GM23248 (cell line): Measurements from ENCODE around the gene KDM7A. TPM values are rescaled to one million over a fixed set of nuclear protein-coding genes. Genes with fewer than 3 reads are reported as not detected.

ENCODE experiments used
- DNase-seq: peaks from one replicate; pipeline ENCODE4 v3.0.0-alpha.2; 2015
- H2AFZ ChIP-seq: fragments of 200-600 bp; sonication (generic); 2 replicates; pipeline ENCODE4 v1.6.1; 2016; ENCODE audit warnings: antibody characterized with exemption
- H3F3A ChIP-seq: fragments of 200-600 bp; sonication (generic); 2 replicates; pipeline ENCODE4 v1.6.1; 2016; ENCODE audit warnings: mild to moderate bottlenecking, antibody characterized with exemption, mixed run types; ENCODE audit not compliant: insufficient read depth
- H3K27ac ChIP-seq: fragments of 200-600 bp; sonication (generic); 2 replicates; pipeline ENCODE4 v1.5.1; 2016; ENCODE audit warnings: mild to moderate bottlenecking
- H3K27me3 ChIP-seq: fragments of 200-600 bp; sonication (generic); replicated peaks from 2 replicates; pipeline ENCODE4 v1.6.1; 2016; ENCODE audit warnings: mild to moderate bottlenecking; ENCODE audit not compliant: insufficient read depth
- H3K36me3 ChIP-seq: fragments of 200-600 bp; sonication (generic); 2 replicates; pipeline ENCODE4 v1.6.1; 2016; ENCODE audit warnings: low read depth, mild to moderate bottlenecking
- H3K4me1 ChIP-seq: fragments of 200-600 bp; sonication (generic); 2 replicates; pipeline ENCODE4 v1.6.1; 2016; ENCODE audit warnings: mild to moderate bottlenecking; ENCODE audit not compliant: insufficient read depth
- H3K4me2 ChIP-seq: fragments of 200-600 bp; sonication (generic); one replicate; pipeline ENCODE4 v1.6.1; 2016; ENCODE audit warnings: mild to moderate bottlenecking; ENCODE audit not compliant: unreplicated experiment
- H3K4me3 ChIP-seq: fragments of 200-600 bp; sonication (generic); 2 replicates; pipeline ENCODE4 v1.5.1; 2016; ENCODE audit warnings: mild to moderate bottlenecking
- H3K79me2 ChIP-seq: fragments of 200-600 bp; sonication (generic); 2 replicates; pipeline ENCODE4 v1.6.1; 2016; ENCODE audit warnings: mild to moderate bottlenecking; ENCODE audit not compliant: insufficient read depth
- H3K9ac ChIP-seq: fragments of 200-600 bp; sonication (generic); 2 replicates; pipeline ENCODE4 v1.6.1; 2016; ENCODE audit warnings: mild to moderate bottlenecking
- H3K9me2 ChIP-seq: fragments of 200-600 bp; sonication (generic); 2 replicates; pipeline ENCODE4 v1.6.1; 2016; ENCODE audit warnings: mixed run types, mild to moderate bottlenecking, moderate library complexity; ENCODE audit not compliant: insufficient read depth
- H3K9me3 ChIP-seq: fragments of 200-600 bp; sonication (generic); one replicate; pipeline ENCODE4 v1.6.1; 2017; ENCODE audit warnings: low read depth
- H4K20me1 ChIP-seq: fragments of 200-600 bp; sonication (generic); 2 replicates; pipeline ENCODE4 v1.6.0; 2016; ENCODE audit not compliant: insufficient read depth
- EZH2 ChIP-seq: fragments of 200-600 bp; sonication (generic); IDR thresholded peaks from 2 replicates; pipeline ENCODE4 v1.6.1; 2018; ENCODE audit warnings: antibody characterized with exemption, mild to moderate bottlenecking; ENCODE audit not compliant: insufficient read depth, poor library complexity, severe bottlenecking
- EZH2phosphoT487 ChIP-seq: fragments of 200-600 bp; sonication (generic); IDR thresholded peaks from 2 replicates; pipeline ENCODE4 v1.6.1; 2018; ENCODE audit warnings: antibody characterized with exemption, moderate library complexity, mild to moderate bottlenecking, low read depth; ENCODE audit not compliant: insufficient read depth
- WGBS, 2 experiments: methylation state at CpG; one replicate each; pipeline ENCODE4 v1.1.6; 2015 to 2017; ENCODE audit warnings: low lambda C conversion rate in 2 of 2, low coverage in 1 of 2; ENCODE audit errors: missing lambda C conversion rate in 2 of 2; 5-methylcytosine and 5-hydroxymethylcytosine counted together
- in situ Hi-C: fragments of 300-500 bp; cut with MboI; formaldehyde crosslinking; loops from 2 replicates; pipeline ENCODE4 v1.15.0; 2020
- polyA plus RNA-seq: library from polyadenylated mRNA; unstranded; fragments of >200 nt; fragmentation: Nextera tagmentation; extraction: Ambion mirVana; gene quantifications from 2 replicates; pipeline ENCODE4 v1.2.1, GENCODE V29; 2016
- total RNA-seq: library from RNA; depleted of rRNA; stranded (reverse); fragments of >200 nt; shearing (Covaris generic); gene quantifications from 2 replicates; pipeline ENCODE4 v1.2.3, GENCODE V29; 2014

The KDM7A gene
- total and polyA plus RNA-seq, 2 experiments from 2014 or later: 2.3 to 6.7 TPM

DNA sequence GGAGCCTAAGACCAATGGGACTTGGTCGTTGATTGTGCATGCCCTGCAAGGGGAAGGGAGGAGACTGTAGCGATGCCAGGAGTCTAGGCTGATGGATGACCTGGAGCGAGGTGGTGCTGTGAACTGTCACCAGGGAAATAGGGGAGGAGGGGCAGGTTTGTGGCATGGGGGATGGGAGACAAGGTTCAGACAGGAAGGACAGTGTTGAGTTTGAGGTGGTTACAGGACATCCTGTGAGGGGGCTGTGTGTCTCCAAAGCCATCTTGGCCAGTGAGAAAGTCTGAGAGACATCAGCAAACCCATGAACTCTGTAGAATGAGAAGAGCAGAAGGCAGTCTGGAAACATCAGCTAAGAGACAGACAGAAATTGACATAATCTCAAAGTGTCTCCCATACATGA is 38.5 kb upstream of the KDM7A start:
- Histone ChIP-seq H2AFZ (no peak overlapping the region), H3K27me3 (no peaks in the 10 kb centered on the region), H3K4me2 (no peak overlapping the region), H3K27ac (no peak overlapping the region), H4K20me1 (no peaks in the 10 kb centered on the region), H3K4me1 (peaks cover 19% of the 10 kb centered on the region), H3K9me2 (no peaks in the 10 kb centered on the region), H3K9me3 (no peaks in the 10 kb centered on the region), H3K4me3 (no peak overlapping the region), H3F3A (peaks cover 6% of the 10 kb centered on the region), H3K79me2 (no peaks in the 10 kb centered on the region), H3K9ac (no peak overlapping the region), H3K36me3 (no peaks in the 10 kb centered on the region)
- in situ Hi-C loops: no loop called here
- no peak for DNase-seq
- WGBS, 2 experiments: 94 to 95% methylated on average over 3 of the region's 3 CpGs
- TF ChIP-seq EZH2phosphoT487 (no peak), EZH2 (no peak)

GRCh38 chr7:140214075-140214684 is 37.4 kb upstream of the KDM7A start:
- Histone ChIP-seq H3K36me3 (no peaks in the 10 kb centered on the region), H4K20me1 (no peaks in the 10 kb centered on the region), H3K4me1 (peaks cover 19% of the 10 kb centered on the region), H2AFZ (no peak overlapping the region), H3K27me3 (no peaks in the 10 kb centered on the region), H3K9me2 (no peaks in the 10 kb centered on the region), H3K4me2 (no peak overlapping the region), H3K79me2 (no peaks in the 10 kb centered on the region), H3K27ac (peak overlapping the region; percentile 4; the same call in 1 of the 2 replicates), H3K9ac (no peak overlapping the region), H3K4me3 (no peak overlapping the region), H3K9me3 (no peaks in the 10 kb centered on the region), H3F3A (peaks cover 6% of the 10 kb centered on the region)
- WGBS, 2 experiments: 56 to 58% methylated on average over 3 of the region's 3 CpGs
- TF ChIP-seq EZH2phosphoT487 (no peak), EZH2 (no peak)
- DNase-seq: peak; percentile 75
- in situ Hi-C loops: no loop called here

- no peaks in the 10 kb centered on the region for H3K36me3 ChIP-seq
- H3K9me3 ChIP-seq: no peaks in the 10 kb centered on the region
- H3K79me2 ChIP-seq: no peaks in the 10 kb centered on the region
- H3K9me2 ChIP-seq: no peaks in the 10 kb centered on the region
- no peak overlapping the region for H3K9ac ChIP-seq
- in situ Hi-C loops: no loop called here
- no peak overlapping the region for H3K4me3 ChIP-seq
- no peaks in the 10 kb centered on the region for H4K20me1 ChIP-seq
- no peak overlapping the region for H3K27ac ChIP-seq
- H2AFZ ChIP-seq: no peak overlapping the region
- peaks cover 6% of the 10 kb centered on the region for H3F3A ChIP-seq
- peaks cover 19% of the 10 kb centered on the region for H3K4me1 ChIP-seq
- no peak overlapping the region for H3K4me2 ChIP-seq
- WGBS, 2 experiments: 83 to 96% methylated on average over 3 of the region's 3 CpGs
- no peaks in the 10 kb centered on the region for H3K27me3 ChIP-seq
- TF ChIP-seq EZH2 (no peak), EZH2phosphoT487 (no peak)
- DNase-seq: peak; percentile 35
Observed at GRCh38 chr7:140213684-140214074, 36.9 kb upstream of the KDM7A start.

DNA sequence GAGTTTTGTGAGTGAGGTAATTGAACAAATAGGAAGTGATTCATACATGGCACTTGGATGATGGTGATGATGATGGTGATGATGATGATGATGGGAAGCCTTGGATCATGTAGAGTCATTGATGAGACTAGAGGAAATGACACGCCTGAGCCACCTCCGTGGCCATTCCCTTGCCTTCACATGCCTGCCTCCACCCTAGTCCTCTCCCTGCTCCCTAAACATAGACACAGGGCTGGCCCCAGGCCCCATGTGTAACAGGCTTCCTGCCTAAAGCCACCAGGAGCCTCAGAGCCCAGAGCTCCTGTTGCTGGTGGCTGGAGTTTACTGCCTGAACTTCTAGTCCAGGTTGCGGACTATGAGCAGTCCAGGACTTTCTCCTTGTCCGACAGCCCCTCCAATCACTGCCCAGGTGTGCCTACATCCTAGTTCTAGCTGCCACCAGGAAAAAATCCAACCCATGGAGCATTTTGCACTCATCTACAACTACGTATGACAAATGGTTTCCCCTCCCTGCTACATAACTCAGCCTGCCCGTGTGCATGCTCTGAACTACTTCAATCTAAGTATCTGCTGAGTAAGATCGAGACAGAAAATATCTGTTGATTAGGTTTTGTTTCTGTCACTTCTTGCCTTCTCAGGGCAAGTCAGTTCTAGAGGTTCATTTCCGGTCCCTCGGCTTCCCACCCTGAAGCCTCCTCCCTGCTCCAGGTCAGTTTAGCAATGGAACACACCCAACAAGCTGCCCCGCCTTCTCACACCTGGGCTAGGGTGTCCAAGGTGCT is 35.5 kb upstream of the KDM7A start:
- Histone ChIP-seq H3K27me3 (no peaks in the 10 kb centered on the region), H3K4me3 (no peak overlapping the region), H3K9me3 (no peaks in the 10 kb centered on the region), H3F3A (peaks cover 6% of the 10 kb centered on the region), H3K9ac (no peak overlapping the region), H4K20me1 (no peaks in the 10 kb centered on the region), H2AFZ (no peak overlapping the region), H3K4me2 (no peak overlapping the region), H3K27ac (no peak overlapping the region), H3K9me2 (no peaks in the 10 kb centered on the region), H3K79me2 (no peaks in the 10 kb centered on the region), H3K4me1 (peaks cover 19% of the 10 kb centered on the region), H3K36me3 (no peaks in the 10 kb centered on the region)
- WGBS, 2 experiments: 71 to 74% methylated on average over 10 of the region's 10 CpGs
- in situ Hi-C loops: no loop called here
- no peak for TF ChIP-seq EZH2
- TF ChIP-seq EZH2phosphoT487: no peak
- peak; percentile 65 for DNase-seq
